K562 (cell line): ENCODE data around the gene SLC22A4. TPM values are rescaled to one million over a fixed set of nuclear protein-coding genes. Genes with fewer than 3 reads are reported as not detected.
A peak's percentile ranks its signal among the peaks of the same experiment; 100 is the strongest.

Experiments
- ATF3 ChIP-seq, 2 experiments: fragments of 450-650 bp in 1 of 2; sonication (generic) in 1 of 2; formaldehyde crosslinking in 1 of 2; IDR thresholded peaks in 1 of 2; conservative IDR thresholded peaks in 1 of 2; 2 replicates each; pipeline versions ENCODE4 v1.6.1 to v1.8.1; 2016 to 2023; ENCODE audit warnings: mild to moderate bottlenecking in 2 of 2, moderate library complexity in 2 of 2, inconsistent platforms in 1 of 2, missing genetic modification reagents in 1 of 2
- ATF6 ChIP-seq: sonication (generic); formaldehyde crosslinking; IDR thresholded peaks from 2 replicates; pipeline ENCODE4 v1.4.0; 2020; ENCODE audit warnings: mild to moderate bottlenecking, missing genetic modification reagents
- CHD2 ChIP-seq: IDR thresholded peaks from 2 replicates; pipeline ENCODE4 v1.6.1; 2011; ENCODE audit warnings: low read depth, low read length
- FOSL1 ChIP-seq: fragments of 200-800 bp; sonication (Bioruptor generic); conservative IDR thresholded peaks from 2 replicates; pipeline ENCODE4 v1.6.1; 2016; ENCODE audit warnings: missing genetic modification characterization, missing compliant biosample characterization
- FOXK1 ChIP-seq: sonication (generic); formaldehyde crosslinking; IDR thresholded peaks from 2 replicates; pipeline ENCODE4 v1.8.0; 2022; ENCODE audit warnings: missing genetic modification reagents, mild to moderate bottlenecking, borderline replicate concordance
- GABPB1 ChIP-seq: sonication (generic); formaldehyde crosslinking; IDR thresholded peaks from 2 replicates; pipeline ENCODE4 v1.8.0; 2022; ENCODE audit warnings: mild to moderate bottlenecking, missing genetic modification reagents
- HIVEP1 ChIP-seq: fragments of 250-450 bp; sonication (Bioruptor Pico); IDR thresholded peaks from 2 replicates; pipeline ENCODE4 v1.4.0; 2020; ENCODE audit warnings: mild to moderate bottlenecking
- JUND ChIP-seq, 2 experiments: IDR thresholded peaks; 2 replicates in 1 of 2; 3 replicates in 1 of 2; pipeline ENCODE4 v1.6.1; 2011; ENCODE audit warnings: borderline replicate concordance in 2 of 2, low read depth in 2 of 2, low read length in 2 of 2, improper control_type of control experiment in 1 of 2, missing biosample characterization in 1 of 2, missing genetic modification characterization in 1 of 2, missing genetic modification reagents in 1 of 2
- KAT7 ChIP-seq: sonication (generic); formaldehyde crosslinking; IDR thresholded peaks from 2 replicates; pipeline ENCODE4 v1.8.0; 2022; ENCODE audit warnings: missing genetic modification reagents, mild to moderate bottlenecking, borderline replicate concordance
- PHF8 ChIP-seq: fragments of 200-600 bp; sonication (generic); IDR thresholded peaks from 2 replicates; pipeline ENCODE4 v1.6.1; 2012; ENCODE audit warnings: mixed run types, mild to moderate bottlenecking, inconsistent platforms, low read length, moderate library complexity, borderline replicate concordance
- POLR2G ChIP-seq: fragments of 200-400 bp; formaldehyde crosslinking; IDR thresholded peaks from 2 replicates; pipeline ENCODE4 v1.6.1; 2017; ENCODE audit warnings: low read depth, mild to moderate bottlenecking, antibody characterized with exemption, low read length, moderate library complexity
- POLR3G ChIP-seq: IDR thresholded peaks from 2 replicates; pipeline ENCODE4 v1.6.1; 2011; ENCODE audit not compliant: insufficient read length, insufficient replicate concordance; ENCODE audit errors: extremely low read depth
- RB1 ChIP-seq: fragments of 450-650 bp; IDR thresholded peaks from 2 replicates; pipeline ENCODE4 v1.6.1; 2017; ENCODE audit warnings: low read depth, mild to moderate bottlenecking
- RBBP5 ChIP-seq: fragments of 200-600 bp; sonication (generic); IDR thresholded peaks from 2 replicates; pipeline ENCODE4 v1.6.1; 2012; ENCODE audit warnings: borderline replicate concordance, mild to moderate bottlenecking, low read length, control low read depth, inconsistent platforms; ENCODE audit not compliant: insufficient read depth, poor library complexity, severe bottlenecking
- SMAD1 ChIP-seq: fragments of 150-350 bp; IDR thresholded peaks from 2 replicates; pipeline ENCODE4 v1.6.1; 2014; ENCODE audit warnings: low read length, low read depth; ENCODE audit not compliant: partially characterized antibody
- SPI1 ChIP-seq: IDR thresholded peaks from 2 replicates; pipeline ENCODE4 v1.6.1; 2011; ENCODE audit warnings: low read depth, low read length, control low read depth, borderline replicate concordance
- YY1 ChIP-seq, 3 experiments: IDR thresholded peaks; 2 replicates each; pipeline ENCODE4 v1.6.1; 2011; ENCODE audit warnings: low read length in 2 of 3, mild to moderate bottlenecking in 2 of 3, moderate library complexity in 2 of 3, borderline replicate concordance in 1 of 3, control low read depth in 1 of 3, low read depth in 1 of 3; ENCODE audit not compliant: insufficient read depth in 3 of 3, insufficient replicate concordance in 2 of 3, control insufficient read depth in 1 of 3, insufficient read length in 1 of 3; ENCODE audit errors: extremely low read depth in 1 of 3
- ZFX ChIP-seq: sonication (generic); formaldehyde crosslinking; IDR thresholded peaks from 2 replicates; pipeline ENCODE4 v1.8.0; 2022; ENCODE audit warnings: mild to moderate bottlenecking, missing genetic modification reagents, moderate library complexity
- ZNF134 ChIP-seq: fragments of 250-450 bp; sonication (Bioruptor Pico); conservative IDR thresholded peaks from 2 replicates; pipeline ENCODE4 v1.4.0; 2020
- ZNF3 ChIP-seq: fragments of 250-450 bp; sonication (Bioruptor Pico); IDR thresholded peaks from 2 replicates; pipeline ENCODE4 v1.5.0; 2021; ENCODE audit warnings: mild to moderate bottlenecking, moderate library complexity
- ZNF76 ChIP-seq: fragments of 250-450 bp; sonication (Bioruptor Pico); IDR thresholded peaks from 2 replicates; pipeline ENCODE4 v1.4.0; 2020; ENCODE audit warnings: mild to moderate bottlenecking, moderate library complexity, borderline replicate concordance
- polyA plus RNA-seq, 8 experiments: library from polyadenylated mRNA; depleted of rRNA in 4 of 8; stranded (reverse) in 5 of 8; unstranded in 3 of 8; fragments of >200 nt; fragmentation: Nextera tagmentation in 2 of 8; fragmentation: Illumina TruSeq in 1 of 8; extraction: Ambion mirVana in 2 of 8; extraction: Trizol in 1 of 8; gene quantifications; 2 replicates each; pipeline versions ENCODE4 v1.2.1 to v1.2.3, GENCODE V29; 2011 to 2014; ENCODE audit warnings: inconsistent platforms in 1 of 8, missing spikeins in 1 of 8
- total RNA-seq, 7 experiments: library from RNA; depleted of rRNA in 6 of 7; stranded (reverse); fragments of >200 nt in 6 of 7; fragmentation: Illumina TruSeq in 2 of 7; extraction: Trizol in 2 of 7; gene quantifications; 2 replicates each; pipeline versions ENCODE4 v1.2.1 to v1.2.3, GENCODE V29; 2011 to 2021; ENCODE audit warnings: low replicate concordance in 1 of 7

SLC22A4 gene
- total and polyA plus RNA-seq, 9 of the 15 experiments (the other 6 are each of a cell fraction or from before 2014, with no cell fraction given): 2.7 to 9.5 (median 6.2) TPM

- TF ChIP-seq ZNF134 (CRISPR knock-in tag) (no peak), KAT7 (CRISPR knock-in tag) (0 out of 2 replicates have a peak, but pooled peaks have one; percentile 68), GABPB1 (0 out of 2 replicates have a peak, but pooled peaks have one; percentile 38), POLR2G (peak; percentile 24; the same call in 1 of the 2 replicates), FOSL1 (tag) (0 out of 2 replicates have a peak, but pooled peaks have one; percentile 14), RBBP5 (peak; percentile 43), ZNF76 (no peak), ZFX (CRISPR knock-in tag) (peak; percentile 46), SPI1 (peak; percentile 92), SMAD1 (peak; percentile 33), JUND (IDR thresholded peaks at IDR 0.05; ENCODE audit: borderline replicate concordance, low read depth, low read length) (0 out of 2 replicates have a peak, but pooled peaks have one; percentile 34), JUND (tag; IDR thresholded peaks at IDR 0.05; ENCODE audit: borderline replicate concordance, low read depth, low read length) (no peak), POLR3G (no peak), HIVEP1 (CRISPR knock-in tag) (no peak), PHF8 (peak; percentile 34; the same call in 1 of the 2 replicates), ATF3 (IDR thresholded peaks at IDR 0.05) (0 out of 2 replicates have a peak, but pooled peaks have one; percentile 22), ATF3 (CRISPR knock-in tag; conservative IDR thresholded peaks at IDR 0.05) (no peak), YY1 (IDR thresholded peaks at IDR 0.05; ENCODE audit: borderline replicate concordance in 1 of 3, control insufficient read depth in 1 of 3, extremely low read depth in 1 of 3, insufficient read depth in 3 of 3, insufficient read length in 1 of 3, insufficient replicate concordance in 2 of 3, low read depth in 1 of 3, low read length in 2 of 3) (peak in 1 of 3 experiments; percentile 22), RB1 (0 out of 2 replicates have a peak, but pooled peaks have one; percentile 28), FOXK1 (CRISPR knock-in tag) (0 out of 2 replicates have a peak, but pooled peaks have one; percentile 45), ZNF3 (CRISPR knock-in tag) (no peak), ATF6 (peak; percentile 50; the same call in 1 of the 2 replicates), CHD2 (no peak)
- TF ChIP-seq, all 486 proteins: peak for 19
Measured at GRCh38 chr5:132258102-132259068, 35.8 kb upstream of the SLC22A4 start (continued).
